Measurements from ENCODE around the gene NGF. TPM values are rescaled to one million over a fixed set of nuclear protein-coding genes. Genes with fewer than 3 reads are reported as not detected.
A peak's percentile ranks its signal among the peaks of the same experiment; 100 is the strongest.

The NGF gene
- total RNA-seq, 4 donors from 2014 or later, result 0.42 to 1.4 (median 0.84) TPM; not detected in 1

DNA sequence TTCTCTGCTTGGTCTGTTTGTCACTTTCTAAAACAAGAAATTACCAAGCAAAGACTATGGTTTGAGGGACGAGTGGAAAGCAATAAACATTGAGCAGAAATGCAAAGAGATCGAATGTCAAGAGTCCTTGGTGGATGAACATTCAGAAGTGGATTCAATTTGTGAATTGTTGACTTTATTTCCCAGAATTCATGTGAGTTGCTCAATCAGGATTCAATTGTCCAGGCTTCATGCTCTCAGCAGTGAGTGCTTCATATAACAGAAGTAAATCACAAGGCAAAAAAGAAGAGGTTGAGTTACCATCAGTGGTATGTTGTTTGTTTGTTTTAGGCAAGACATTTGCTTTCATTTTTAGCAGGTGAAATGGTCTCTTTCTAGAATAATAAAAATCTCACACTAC is 31.9 kb downstream of the NGF start:
- TF ChIP-seq CTCF (IDR thresholded peaks at IDR 0.05), result no peak
- TF ChIP-seq POLR2A (IDR thresholded peaks at IDR 0.05), result no peak
- intact Hi-C loops (cut with DNase I; ENCODE audit: low total_unique reads), result no loop called here
- H3K4me3 ChIP-seq (ENCODE audit: low read depth, poor library complexity, severe bottlenecking), result no peak overlapping the region
- WGBS, 2 donors, result 79 to 83% methylated on average over 2 of the region's 2 CpGs
- DNase-seq (ENCODE audit: low spot score in 2 of 2), result no peak

DNA sequence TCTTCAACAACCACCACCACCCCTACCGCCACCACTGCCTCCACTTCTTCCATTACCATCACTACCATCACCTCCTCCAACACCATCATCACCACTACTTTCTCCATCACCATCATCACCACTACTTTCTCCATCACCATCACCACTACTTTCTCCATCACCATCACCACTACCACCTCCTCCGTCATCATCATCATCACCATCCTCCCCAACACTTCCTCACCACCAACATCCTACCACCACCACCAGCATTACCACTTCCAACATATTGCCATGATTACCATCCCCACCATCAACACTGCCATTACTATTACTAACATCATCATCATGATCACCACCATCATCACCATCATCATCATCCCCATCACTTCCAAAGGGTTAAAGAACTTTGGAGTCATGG is 34.7 kb downstream of the NGF start:
- intact Hi-C loops (cut with DNase I; ENCODE audit: low total_unique reads), result no loop called here
- no peak for TF ChIP-seq POLR2A (IDR thresholded peaks at IDR 0.05)
- no peak for TF ChIP-seq CTCF (IDR thresholded peaks at IDR 0.05)
- 98% methylated on average over 2 of the region's 2 CpGs for WGBS, 2 donors
- H3K4me3 ChIP-seq (ENCODE audit: low read depth, poor library complexity, severe bottlenecking), result no peak overlapping the region
- no peak for DNase-seq (ENCODE audit: low spot score in 2 of 2)

GRCh38 chr1:115302390-115302961 is 35.6 kb downstream of the NGF start:
- peak in 1 of 2 donors; percentile 29 for DNase-seq (ENCODE audit: low spot score in 2 of 2)
- no peak overlapping the region for H3K4me3 ChIP-seq (ENCODE audit: low read depth, poor library complexity, severe bottlenecking)
- TF ChIP-seq CTCF (IDR thresholded peaks at IDR 0.05), result no peak
- TF ChIP-seq POLR2A (IDR thresholded peaks at IDR 0.05), result no peak
- WGBS, 2 donors, result 36 to 37% methylated on average over 9 of the region's 9 CpGs
- intact Hi-C loops (cut with DNase I; ENCODE audit: low total_unique reads), result no loop called here

- no peak overlapping the region for H3K4me3 ChIP-seq (ENCODE audit: low read depth, poor library complexity, severe bottlenecking)
- no peak for DNase-seq (ENCODE audit: low spot score in 2 of 2)
- intact Hi-C loops (cut with DNase I; ENCODE audit: low total_unique reads), result no loop called here
- WGBS, 2 donors, result 54 to 64% methylated on average over 8 of the region's 8 CpGs
- TF ChIP-seq POLR2A (IDR thresholded peaks at IDR 0.05) (no peak), CTCF (IDR thresholded peaks at IDR 0.05) (no peak)
Observed at GRCh38 chr1:115301438-115302020, 36.5 kb downstream of the NGF start.

DNA sequence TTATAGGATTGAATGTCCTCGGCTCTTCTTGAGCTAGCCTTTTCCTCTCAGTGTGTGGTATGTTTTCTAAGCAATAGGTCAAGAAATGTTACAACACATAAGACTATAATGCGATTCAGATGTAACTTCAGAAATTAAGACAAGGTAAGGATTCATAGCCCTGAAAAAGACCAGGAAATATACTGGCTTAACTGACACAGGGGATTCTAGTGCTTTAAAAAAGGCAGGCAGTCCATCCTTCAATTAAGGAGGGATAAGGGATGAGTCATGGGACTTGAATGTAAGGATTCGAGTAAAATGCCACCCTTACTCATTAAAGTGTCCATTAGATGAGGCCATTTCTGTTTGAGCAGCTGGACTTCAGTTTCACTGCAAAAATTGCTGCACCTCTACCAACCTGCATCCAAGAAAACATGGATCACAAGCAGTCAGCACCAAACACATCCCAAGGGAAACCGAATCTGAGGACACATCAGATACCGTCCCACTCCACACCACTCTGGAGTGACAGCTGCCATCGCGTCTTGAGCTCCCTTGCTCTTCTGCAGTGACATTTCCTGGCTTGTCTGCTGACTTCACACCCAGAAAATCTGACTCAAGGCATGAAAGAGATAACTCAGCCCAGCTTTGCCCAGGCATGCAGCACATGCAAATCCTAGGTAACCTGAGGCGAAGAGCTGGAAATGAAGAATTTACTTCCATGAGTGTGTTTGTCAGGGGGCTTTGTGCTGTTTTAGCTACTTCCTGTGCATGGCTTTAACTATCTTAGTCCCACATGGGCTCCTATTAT is 37.8 kb downstream of the NGF start:
- DNase-seq (ENCODE audit: low spot score in 2 of 2), result no peak
- intact Hi-C loops (cut with DNase I; ENCODE audit: low total_unique reads), result no loop called here
- H3K4me3 ChIP-seq (ENCODE audit: low read depth, poor library complexity, severe bottlenecking), result no peak overlapping the region
- 51 to 57% methylated on average over 8 of the region's 8 CpGs for WGBS, 2 donors
- TF ChIP-seq POLR2A (IDR thresholded peaks at IDR 0.05), result no peak

DNA sequence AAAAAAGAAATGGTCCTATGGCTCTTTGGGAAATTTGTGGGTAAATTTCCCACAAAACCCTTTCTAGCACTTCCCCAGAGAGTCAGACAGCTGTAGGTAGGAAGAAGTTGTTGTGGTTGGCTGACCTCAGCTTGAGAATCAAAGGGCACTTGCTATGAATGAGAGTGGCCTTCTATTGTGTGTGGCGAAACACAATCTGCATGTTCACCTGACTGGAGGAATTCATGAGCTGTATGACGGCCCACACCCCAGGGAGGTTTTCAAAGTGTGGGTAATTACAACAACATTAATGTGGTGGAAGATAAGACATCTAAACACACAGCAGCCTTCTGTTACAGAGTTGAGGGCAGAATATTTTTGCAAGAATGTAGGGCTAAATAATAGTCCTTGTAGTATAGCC is 38.8 kb downstream of the NGF start:
- no peak for DNase-seq (ENCODE audit: low spot score in 2 of 2)
- WGBS, 2 donors, result 58 to 66% methylated on average over 2 of the region's 2 CpGs
- intact Hi-C loops (cut with DNase I; ENCODE audit: low total_unique reads), result no loop called here
- TF ChIP-seq CTCF (IDR thresholded peaks at IDR 0.05) (no peak), POLR2A (IDR thresholded peaks at IDR 0.05) (no peak)
- no peak overlapping the region for H3K4me3 ChIP-seq (ENCODE audit: low read depth, poor library complexity, severe bottlenecking)

Measured in lower leg skin (tissue), 4 donors.